Activated CD8-positive, alpha-beta memory T cell treated with anti-CD3 and anti-CD28 coated beads for 24 hours (primary cell): ENCODE data around the gene VSTM5.
"Not testable (repeated sequence)": the region's sequence is repeated elsewhere in the genome, so short reads cannot be mapped to it uniquely, and the experiment has no call there.

Experiments used
- DNase-seq: peaks from one replicate; pipeline ENCODE4 v3.0.0-alpha.2; 2020

Gene VSTM5

GRCh38 chr11:93850594-93851018, at the start of gene VSTM5:
VSTM5 (minus strand) TSS chr11:93850618; CDS start chr11:93850502, 116 bp downstream.
- no peak for DNase-seq

- DNase-seq: no peak
Measured at GRCh38 chr11:93895106-93895862, 44.9 kb upstream of the VSTM5 start.

DNA sequence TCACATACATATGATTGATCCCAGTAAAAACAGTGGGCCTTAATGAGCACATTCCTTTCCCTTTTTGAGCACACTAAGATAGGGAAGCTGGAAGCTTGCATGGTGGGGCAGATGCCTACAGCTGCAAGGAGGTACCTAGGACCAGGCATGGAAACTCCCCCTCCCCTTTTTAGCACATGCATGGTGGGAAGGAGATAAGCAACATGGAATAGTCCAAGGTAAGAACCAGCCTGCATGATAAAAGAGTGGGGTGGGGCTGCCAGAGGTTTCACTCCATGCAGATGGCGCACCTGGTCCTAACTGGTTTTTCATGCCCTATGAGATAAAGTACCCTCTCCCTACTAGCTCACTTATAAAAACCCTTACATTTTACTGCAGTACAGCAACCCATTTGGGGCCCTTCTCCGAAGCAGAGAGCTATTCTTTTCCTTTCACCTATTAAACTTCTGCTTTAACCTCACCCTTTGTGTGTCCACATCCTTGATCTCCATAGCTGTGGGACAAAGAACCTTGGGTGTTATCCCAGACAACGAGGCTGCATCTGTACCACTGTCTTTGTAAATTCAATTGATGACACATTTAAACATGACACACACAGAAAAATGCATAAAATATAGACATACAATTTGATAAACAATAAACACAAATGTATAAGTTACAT, 40.1 kb upstream of the VSTM5 start:
- no peak for DNase-seq

DNA sequence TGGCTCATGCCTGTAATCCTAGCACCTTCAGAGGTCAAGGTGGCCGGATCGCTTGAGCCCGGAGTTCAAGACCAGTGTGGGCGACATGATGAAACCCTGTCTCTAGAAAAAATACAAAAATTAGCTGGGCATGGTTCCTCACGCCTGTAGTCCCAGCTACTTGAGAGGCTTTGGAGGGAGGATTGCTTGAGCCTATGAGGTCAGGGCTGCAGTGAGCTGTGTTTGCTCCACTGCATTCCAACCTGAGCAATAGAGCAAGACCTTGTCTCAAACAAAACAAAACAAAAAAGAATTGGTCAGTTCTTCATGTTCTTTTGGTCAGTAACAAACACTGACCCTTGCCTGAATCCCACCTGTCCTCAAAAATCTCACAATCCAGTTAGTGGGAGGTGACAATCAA, 36.7 kb upstream of the VSTM5 start:
- no peak for DNase-seq

DNA sequence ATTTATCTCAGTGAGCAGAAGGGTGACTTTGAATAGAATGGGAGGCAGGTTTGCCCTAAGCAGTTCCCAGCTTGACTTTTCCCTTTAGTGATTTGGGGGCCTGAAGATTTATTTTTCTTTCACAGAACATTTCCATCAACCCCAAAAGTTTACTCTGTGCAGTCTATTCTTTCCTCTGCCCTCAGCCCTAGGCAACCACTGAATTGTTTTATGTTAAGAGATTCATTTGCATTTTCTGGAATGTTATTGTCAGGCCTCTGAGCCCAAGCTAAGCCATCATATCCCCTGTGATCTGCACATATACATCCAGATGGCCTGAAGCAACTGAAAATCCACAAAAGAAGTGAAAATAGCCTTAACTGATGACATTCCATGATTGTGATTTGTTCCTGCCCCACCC, 28.7 kb upstream of the VSTM5 start:
- DNase-seq: not testable (repeated sequence)

DNA sequence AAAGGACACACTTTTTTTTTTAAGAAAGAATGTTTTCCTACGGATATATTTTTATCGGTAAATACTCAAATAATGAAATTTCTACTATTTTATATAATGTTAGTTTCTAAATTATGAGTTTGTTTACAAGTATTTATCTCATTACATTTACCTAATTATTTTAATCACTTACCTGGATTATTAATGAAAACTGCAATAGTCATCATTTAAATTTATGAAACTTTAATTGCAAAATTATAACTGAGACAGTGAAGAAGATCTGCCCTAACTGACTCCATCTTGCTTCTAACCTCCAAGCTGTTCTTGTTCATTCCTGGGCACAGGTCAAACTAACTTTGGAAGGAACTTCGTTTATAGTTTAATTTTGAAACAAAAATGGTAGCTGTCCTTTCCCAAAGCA, 25.2 kb upstream of the VSTM5 start:
- DNase-seq: no peak

DNA sequence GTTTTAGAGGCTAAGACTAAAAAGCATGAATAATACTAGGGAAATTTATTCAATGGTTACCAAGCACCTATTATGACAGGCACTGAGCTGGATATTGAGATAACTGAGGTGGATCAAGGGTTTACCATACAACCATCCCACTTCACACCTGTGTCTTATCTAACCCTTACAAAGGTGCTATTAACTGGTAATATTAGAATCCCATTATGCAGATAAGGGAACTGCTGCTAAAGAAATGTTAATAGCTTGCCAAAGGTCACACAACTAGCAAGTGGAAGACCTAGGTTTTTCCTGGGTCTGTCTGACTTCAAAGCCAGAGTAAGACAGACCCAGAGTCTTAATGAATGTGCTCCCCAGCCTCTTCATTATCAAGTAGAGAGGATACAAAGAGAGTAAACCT, 21.1 kb upstream of the VSTM5 start:
- no peak for DNase-seq

GRCh38 chr11:93870616-93871015, 20.2 kb upstream of the VSTM5 start:
- no peak for DNase-seq

DNA sequence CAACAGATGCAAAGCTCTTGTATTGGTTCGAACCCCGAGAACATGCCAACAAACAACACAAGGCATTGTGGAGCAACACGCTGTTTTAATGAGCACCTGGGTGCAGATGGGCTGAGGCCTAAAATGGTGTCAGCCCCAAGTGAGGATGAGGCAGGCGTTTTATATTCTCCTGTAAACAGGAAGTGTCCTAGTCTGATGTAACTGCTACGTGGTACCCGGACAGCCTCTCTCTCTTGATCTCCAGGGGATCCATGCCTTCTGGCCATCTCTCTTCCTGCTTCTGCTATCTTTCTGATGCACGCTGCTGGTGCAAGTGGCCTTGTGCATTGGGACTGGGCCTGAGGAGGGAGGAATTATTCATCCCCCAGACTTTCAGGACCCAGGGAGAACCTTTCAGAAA, 19.4 kb upstream of the VSTM5 start:
- no peak for DNase-seq

- not testable (repeated sequence) for DNase-seq
Measured at GRCh38 chr11:93868404-93868803, 18.0 kb upstream of the VSTM5 start.

DNA sequence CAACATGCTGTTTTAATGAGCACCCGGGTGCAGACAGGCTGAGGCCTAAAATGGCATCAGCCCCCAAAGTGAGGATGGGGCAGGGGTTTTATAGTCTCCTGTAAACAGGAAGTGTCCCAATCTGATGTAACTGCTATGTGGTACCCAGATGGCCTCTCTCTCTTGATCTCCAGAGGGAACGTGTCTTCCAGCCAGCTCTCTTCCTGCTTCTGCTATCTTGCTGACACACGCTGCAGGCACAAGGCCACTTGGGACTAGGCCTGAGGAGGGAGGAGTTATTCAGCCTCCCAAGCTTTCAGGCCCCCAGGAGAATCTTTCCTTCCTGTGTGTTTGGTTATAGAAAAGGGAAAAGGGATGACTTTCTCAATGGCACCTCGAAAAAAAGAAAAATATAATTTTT, 11.4 kb upstream of the VSTM5 start:
- DNase-seq: no peak

GRCh38 chr11:93858121-93858775, 7.8 kb upstream of the VSTM5 start:
- no peak for DNase-seq

GRCh38 chr11:93857413-93858120, 7.1 kb upstream of the VSTM5 start:
- DNase-seq: no peak

GRCh38 chr11:93852242-93852641, 1.8 kb upstream of the VSTM5 start:
- DNase-seq: no peak

- no peak for DNase-seq
Measured at GRCh38 chr11:93849751-93850593, 446 bp downstream of the VSTM5 start.

- DNase-seq: no peak
Measured at GRCh38 chr11:93849201-93849600, 1.2 kb downstream of the VSTM5 start.

DNA sequence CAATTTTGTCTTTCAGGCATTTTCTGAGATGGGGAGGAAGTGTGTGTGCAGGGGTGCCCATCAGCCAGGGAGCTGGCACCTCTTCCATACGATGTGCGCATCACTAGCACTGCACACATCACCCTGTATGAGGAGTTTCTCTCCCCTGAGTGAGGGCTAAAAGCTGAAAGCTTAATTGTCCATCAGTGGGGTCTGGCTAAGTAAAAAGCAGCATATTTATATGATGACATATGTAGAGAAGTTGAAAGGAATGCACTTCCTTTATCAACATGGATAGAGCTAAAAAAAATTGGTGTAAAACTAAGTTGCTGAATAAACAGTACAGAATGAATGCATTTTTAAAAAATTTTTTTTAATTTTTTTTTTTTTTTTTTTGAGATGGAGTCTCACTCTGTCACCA, 4.0 kb downstream of the VSTM5 start:
- no peak for DNase-seq

DNA sequence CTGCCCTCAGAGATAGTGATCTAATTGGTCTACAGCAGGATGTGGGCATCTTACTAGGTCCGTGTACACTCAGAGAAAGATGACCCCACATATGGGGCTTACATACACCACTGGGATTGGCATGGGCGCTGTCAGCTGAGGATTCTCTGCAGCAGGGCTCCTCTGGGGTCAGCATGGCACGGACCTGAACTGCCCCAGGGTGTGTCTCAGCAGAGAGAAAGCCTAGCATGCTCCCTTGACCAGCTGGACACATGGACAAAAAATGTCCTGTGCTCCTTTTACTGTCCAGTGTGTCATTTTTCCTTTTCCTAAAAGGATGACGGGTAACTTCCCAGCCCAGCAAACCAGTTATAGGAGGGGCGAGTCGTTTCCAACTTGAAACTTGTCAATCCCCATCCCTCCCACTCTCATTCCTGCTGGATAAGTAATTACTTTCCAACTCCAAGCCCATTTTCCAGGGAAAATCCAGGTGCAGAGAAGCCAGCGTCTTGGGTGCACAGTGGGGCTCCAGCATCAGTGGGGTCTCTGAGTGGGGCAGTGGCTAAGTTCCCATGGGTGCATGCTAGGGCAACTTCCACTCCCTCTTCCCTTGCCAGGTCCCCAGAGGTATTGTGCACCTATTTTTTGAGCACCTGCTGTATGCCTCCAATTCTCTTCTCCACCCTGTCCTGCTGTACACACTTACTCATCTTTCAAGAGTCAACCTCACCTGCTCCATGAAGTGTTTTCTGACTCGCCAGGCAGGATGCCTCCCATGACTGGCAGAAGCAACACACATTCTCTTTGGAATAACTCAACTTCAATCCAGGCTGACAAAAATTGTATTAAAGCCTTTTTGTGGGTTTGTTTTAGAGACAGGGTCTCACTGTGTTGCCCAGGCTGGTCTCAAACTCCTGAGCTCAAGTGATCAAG, 5.0 kb downstream of the VSTM5 start:
- DNase-seq: no peak

DNA sequence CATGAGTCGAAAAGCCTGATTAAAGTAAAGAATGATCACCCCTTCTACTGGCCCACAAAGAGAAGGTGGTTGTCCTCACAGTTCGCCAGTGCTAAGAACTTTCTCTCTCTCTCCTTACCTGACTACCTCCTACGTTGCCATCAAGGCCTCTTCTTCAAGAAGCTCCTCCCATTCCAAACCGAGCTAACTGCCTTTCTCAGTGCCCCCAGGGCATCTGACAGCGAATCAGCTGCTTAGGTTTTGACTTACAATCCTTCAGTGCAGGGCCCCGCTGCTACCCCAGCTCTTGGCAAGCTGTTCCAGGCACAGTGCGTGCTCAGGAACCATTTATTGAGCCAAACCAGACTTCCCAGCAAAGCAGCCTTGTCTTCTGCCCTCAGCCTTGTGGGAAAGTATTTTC, 5.8 kb downstream of the VSTM5 start:
- no peak for DNase-seq

- DNase-seq: no peak
Measured at GRCh38 chr11:93843906-93844305, 6.5 kb downstream of the VSTM5 start.

DNA sequence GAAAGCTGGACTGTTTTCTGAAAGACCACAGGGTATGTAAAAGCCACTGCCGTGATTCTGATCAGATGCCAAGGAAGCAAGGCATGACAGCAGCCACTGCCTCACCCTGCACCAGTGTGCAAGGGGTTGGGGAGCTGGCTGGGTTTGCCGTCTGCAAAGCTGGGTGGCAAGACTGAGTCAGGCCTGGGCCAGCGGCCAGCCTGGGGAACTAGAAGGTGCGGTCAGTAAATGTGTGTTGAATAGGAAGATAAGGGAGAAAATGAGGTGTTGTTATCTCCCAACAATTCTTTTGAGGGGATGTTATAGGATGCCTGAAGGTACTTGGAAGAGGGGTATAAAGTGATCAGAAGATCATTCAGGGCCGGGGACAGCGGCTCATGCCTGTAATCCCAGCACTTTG, 8.0 kb downstream of the VSTM5 start:
- DNase-seq: no peak
